Measurements from ENCODE around the gene CLK2. TPM values are rescaled to one million over a fixed set of nuclear protein-coding genes. Genes with fewer than 3 reads are reported as not detected.

CLK2 gene
- total RNA-seq, 4 donors from 2014 or later, result 16.9 to 41.3 (median 32.7) TPM

GRCh38 chr1:155286544-155286943, 13.2 kb upstream of the CLK2 start:
- DNase-seq (ENCODE audit: low spot score), result no peak
- ATAC-seq (ENCODE audit: low FRiP score), result no peak
- TF ChIP-seq CTCF (IDR thresholded peaks at IDR 0.05), result no peak

GRCh38 chr1:155285631-155286044, 12.3 kb upstream of the CLK2 start:
- DNase-seq (ENCODE audit: low spot score), result no peak
- no peak for ATAC-seq (ENCODE audit: low FRiP score)
- no peak for TF ChIP-seq CTCF (IDR thresholded peaks at IDR 0.05)

- ATAC-seq (ENCODE audit: low FRiP score), result no peak
- no peak for DNase-seq (ENCODE audit: low spot score)
- TF ChIP-seq CTCF (IDR thresholded peaks at IDR 0.05), result no peak
These were observed 11.8 kb upstream of the CLK2 start for GRCh38 chr1:155285063-155285462.

GRCh38 chr1:155284476-155284875, 11.2 kb upstream of the CLK2 start:
- no peak for TF ChIP-seq CTCF (IDR thresholded peaks at IDR 0.05)
- no peak for DNase-seq (ENCODE audit: low spot score)
- no peak for ATAC-seq (ENCODE audit: low FRiP score)

- no peak for TF ChIP-seq CTCF (IDR thresholded peaks at IDR 0.05)
- DNase-seq (ENCODE audit: low spot score) (no peak), ATAC-seq (ENCODE audit: low FRiP score) (no peak)
These were observed 9.3 kb upstream of the CLK2 start for GRCh38 chr1:155282488-155283091.

- DNase-seq (ENCODE audit: low spot score) (no peak), ATAC-seq (ENCODE audit: low FRiP score) (no peak)
- no peak for TF ChIP-seq CTCF (IDR thresholded peaks at IDR 0.05)
These were observed 6.0 kb upstream of the CLK2 start for GRCh38 chr1:155279268-155279667.

GRCh38 chr1:155278689-155279160, 5.4 kb upstream of the CLK2 start:
- DNase-seq (ENCODE audit: low spot score) (no peak), ATAC-seq (ENCODE audit: low FRiP score) (no peak)
- TF ChIP-seq CTCF (IDR thresholded peaks at IDR 0.05), result no peak
